K562 (cell line): ENCODE data around the gene MTMR12. TPM values are rescaled to one million over a fixed set of nuclear protein-coding genes. Genes with fewer than 3 reads are reported as not detected.

Source experiments
- ARNT ChIP-seq, 2 experiments: fragments of 450-650 bp; IDR thresholded peaks; 2 replicates each; pipeline ENCODE4 v1.6.1; 2016; ENCODE audit warnings: mild to moderate bottlenecking in 1 of 2
- CHCHD3 ChIP-seq: fragments of 250-450 bp; sonication (Bioruptor Pico); IDR thresholded peaks from 2 replicates; pipeline ENCODE4 v2.1.2; 2022; ENCODE audit warnings: mild to moderate bottlenecking
- CREBBP ChIP-seq: IDR thresholded peaks from one replicate; pipeline ENCODE4 v1.6.1; 2012; ENCODE audit warnings: low read depth, mild to moderate bottlenecking, control low read depth, inconsistent platforms, low read length
- DDX20 ChIP-seq: fragments of 450-650 bp; IDR thresholded peaks from 2 replicates; pipeline ENCODE4 v1.6.1; 2016; ENCODE audit warnings: missing genetic modification characterization, low read depth, mild to moderate bottlenecking, missing compliant biosample characterization, moderate library complexity
- DIDO1 ChIP-seq: fragments of 450-650 bp; IDR thresholded peaks from 2 replicates; pipeline ENCODE4 v1.6.1; 2016; ENCODE audit warnings: low read depth, missing biosample characterization, missing genetic modification characterization
- DNMT1 ChIP-seq: fragments of 450-650 bp; IDR thresholded peaks from 2 replicates; pipeline ENCODE4 v1.6.1; 2016; ENCODE audit warnings: antibody characterized with exemption, mild to moderate bottlenecking
- ESRRA ChIP-seq: fragments of 450-650 bp; IDR thresholded peaks from 2 replicates; pipeline ENCODE4 v1.6.1; 2014; ENCODE audit warnings: low read depth, mild to moderate bottlenecking, moderate library complexity, borderline replicate concordance
- HDAC2 ChIP-seq: fragments of 450-650 bp; IDR thresholded peaks from 2 replicates; pipeline ENCODE4 v1.6.1; 2016; ENCODE audit warnings: mild to moderate bottlenecking
- MED1 ChIP-seq: sonication (generic); formaldehyde crosslinking; IDR thresholded peaks from 2 replicates; pipeline ENCODE4 v1.8.1; 2023; ENCODE audit warnings: missing genetic modification reagents, borderline replicate concordance
- MIER1 ChIP-seq: fragments of 450-650 bp; IDR thresholded peaks from 2 replicates; pipeline ENCODE4 v1.6.1; 2016; ENCODE audit warnings: antibody characterized with exemption, mild to moderate bottlenecking, low read depth
- NR1H2 ChIP-seq: sonication (generic); formaldehyde crosslinking; IDR thresholded peaks from 2 replicates; pipeline ENCODE4 v1.4.0; 2020; ENCODE audit warnings: mild to moderate bottlenecking, missing genetic modification reagents
- POLR2H ChIP-seq: IDR thresholded peaks from 2 replicates; pipeline ENCODE4 v1.6.1; 2016; ENCODE audit warnings: missing genetic modification characterization, low read depth, mild to moderate bottlenecking, control low read depth, missing compliant biosample characterization, moderate library complexity
- PURB ChIP-seq: sonication (generic); formaldehyde crosslinking; IDR thresholded peaks from 2 replicates; pipeline ENCODE4 v1.9.0; 2021; ENCODE audit warnings: low read depth, mild to moderate bottlenecking, missing genetic modification reagents
- SAFB2 ChIP-seq: fragments of 200-400 bp; formaldehyde crosslinking; IDR thresholded peaks from 2 replicates; pipeline ENCODE4 v1.6.1; 2018; ENCODE audit warnings: borderline replicate concordance, low read length, low read depth, moderate library complexity; ENCODE audit not compliant: severe bottlenecking
- SMARCC2 ChIP-seq: fragments of 450-650 bp; IDR thresholded peaks from 2 replicates; pipeline ENCODE4 v1.6.1; 2017; ENCODE audit warnings: antibody characterized with exemption, moderate library complexity, mild to moderate bottlenecking, low read depth
- SMC3 ChIP-seq: conservative IDR thresholded peaks from 2 replicates; pipeline ENCODE4 v1.6.1; 2011; ENCODE audit warnings: low read depth, low read length, improper control_type of control experiment; ENCODE audit not compliant: insufficient read depth
- TBP ChIP-seq: optimal IDR thresholded peaks from 2 replicates; pipeline ENCODE3; 2011; ENCODE audit warnings: low read depth, low read length, improper control_type of control experiment
- ZBTB7A ChIP-seq: IDR thresholded peaks from 2 replicates; pipeline ENCODE4 v1.6.1; 2011; ENCODE audit warnings: low read depth, mild to moderate bottlenecking, low read length, moderate library complexity, borderline replicate concordance; ENCODE audit not compliant: control insufficient read depth
- ZFP1 ChIP-seq: fragments of 450-650 bp; formaldehyde crosslinking; IDR thresholded peaks from 2 replicates; pipeline ENCODE4 v1.4.0; 2020; ENCODE audit warnings: mild to moderate bottlenecking, mixed read lengths
- ZNF146 ChIP-seq: IDR thresholded peaks from one replicate; pipeline ENCODE4 v1.6.1; 2018; ENCODE audit warnings: missing compliant biosample characterization; ENCODE audit not compliant: unreplicated experiment
- polyA plus RNA-seq, 8 experiments: library from polyadenylated mRNA; depleted of rRNA in 4 of 8; stranded (reverse) in 5 of 8; unstranded in 3 of 8; fragments of >200 nt; fragmentation: Nextera tagmentation in 2 of 8; fragmentation: Illumina TruSeq in 1 of 8; extraction: Ambion mirVana in 2 of 8; extraction: Trizol in 1 of 8; gene quantifications; 2 replicates each; pipeline versions ENCODE4 v1.2.1 to v1.2.3, GENCODE V29; 2011 to 2014; ENCODE audit warnings: inconsistent platforms in 1 of 8, missing spikeins in 1 of 8
- total RNA-seq, 7 experiments: library from RNA; depleted of rRNA in 6 of 7; stranded (reverse); fragments of >200 nt in 6 of 7; fragmentation: Illumina TruSeq in 2 of 7; extraction: Trizol in 2 of 7; gene quantifications; 2 replicates each; pipeline versions ENCODE4 v1.2.1 to v1.2.3, GENCODE V29; 2011 to 2021; ENCODE audit warnings: low replicate concordance in 1 of 7
- TF ChIP-seq, protein P1 (sequence below): fragments of 150-350 bp; conservative IDR thresholded peaks from 2 replicates; pipeline ENCODE4 v1.6.1; 2014; ENCODE audit warnings: low read length
- TF ChIP-seq, protein P2 (sequence below): fragments of 250-450 bp; sonication (Bioruptor Pico); IDR thresholded peaks from 2 replicates; pipeline ENCODE4 v1.4.0; 2020

MTMR12 gene
- total and polyA plus RNA-seq, 9 of the 15 experiments (the other 6 are each of a cell fraction or from before 2014, with no cell fraction given), result 4.0 to 28.7 (median 17.1) TPM

DNA sequence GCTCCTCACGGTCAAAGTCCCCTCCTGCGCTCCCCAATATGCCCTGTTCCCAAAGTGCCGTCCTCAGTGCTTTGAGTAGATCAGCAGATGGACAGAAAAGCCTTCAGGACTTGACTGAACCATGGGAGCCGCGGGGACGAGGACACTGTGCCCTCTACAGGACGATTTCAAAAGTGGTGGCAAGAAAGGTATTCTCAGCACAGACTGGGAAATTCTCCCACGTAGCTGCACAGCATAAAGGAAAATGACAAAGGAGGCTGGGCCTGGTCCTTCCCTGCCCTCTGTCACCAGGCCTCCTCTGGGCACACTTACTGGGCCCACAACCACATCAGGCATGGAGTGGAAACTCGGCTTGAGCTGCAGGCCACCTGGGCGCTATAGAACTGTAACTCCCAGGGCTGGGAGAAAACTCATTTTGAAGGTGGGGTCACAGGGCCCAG lies 16.7 kb upstream of the MTMR12 start (continued):
- TF ChIP-seq SMARCC2 (no peak), ZFP1 (no peak), SMC3 (peak; percentile 91), ZBTB7A (no peak), TBP (no peak), ARNT (IDR thresholded peaks at IDR 0.05) (no peak), ZNF146 (no peak), DDX20 (tag) (no peak), DNMT1 (no peak), POLR2H (tag) (no peak), CREBBP (no peak), CHCHD3 (CRISPR knock-in tag) (no peak), MED1 (CRISPR knock-in tag) (no peak), HDAC2 (no peak), PURB (no peak), MIER1 (no peak), DIDO1 (tag) (no peak), ESRRA (0 out of 2 replicates have a peak, but pooled peaks have one; percentile 28), NR1H2 (CRISPR knock-in tag) (no peak), SAFB2 (no peak)
- TF ChIP-seq, protein P1, sequence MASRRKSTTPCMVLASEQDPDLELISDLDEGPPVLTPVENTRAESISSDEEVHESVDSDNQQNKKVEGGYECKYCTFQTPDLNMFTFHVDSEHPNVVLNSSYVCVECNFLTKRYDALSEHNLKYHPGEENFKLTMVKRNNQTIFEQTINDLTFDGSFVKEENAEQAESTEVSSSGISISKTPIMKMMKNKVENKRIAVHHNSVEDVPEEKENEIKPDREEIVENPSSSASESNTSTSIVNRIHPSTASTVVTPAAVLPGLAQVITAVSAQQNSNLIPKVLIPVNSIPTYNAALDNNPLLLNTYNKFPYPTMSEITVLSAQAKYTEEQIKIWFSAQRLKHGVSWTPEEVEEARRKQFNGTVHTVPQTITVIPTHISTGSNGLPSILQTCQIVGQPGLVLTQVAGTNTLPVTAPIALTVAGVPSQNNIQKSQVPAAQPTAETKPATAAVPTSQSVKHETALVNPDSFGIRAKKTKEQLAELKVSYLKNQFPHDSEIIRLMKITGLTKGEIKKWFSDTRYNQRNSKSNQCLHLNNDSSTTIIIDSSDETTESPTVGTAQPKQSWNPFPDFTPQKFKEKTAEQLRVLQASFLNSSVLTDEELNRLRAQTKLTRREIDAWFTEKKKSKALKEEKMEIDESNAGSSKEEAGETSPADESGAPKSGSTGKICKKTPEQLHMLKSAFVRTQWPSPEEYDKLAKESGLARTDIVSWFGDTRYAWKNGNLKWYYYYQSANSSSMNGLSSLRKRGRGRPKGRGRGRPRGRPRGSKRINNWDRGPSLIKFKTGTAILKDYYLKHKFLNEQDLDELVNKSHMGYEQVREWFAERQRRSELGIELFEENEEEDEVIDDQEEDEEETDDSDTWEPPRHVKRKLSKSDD, result no peak
- TF ChIP-seq, protein P2, sequence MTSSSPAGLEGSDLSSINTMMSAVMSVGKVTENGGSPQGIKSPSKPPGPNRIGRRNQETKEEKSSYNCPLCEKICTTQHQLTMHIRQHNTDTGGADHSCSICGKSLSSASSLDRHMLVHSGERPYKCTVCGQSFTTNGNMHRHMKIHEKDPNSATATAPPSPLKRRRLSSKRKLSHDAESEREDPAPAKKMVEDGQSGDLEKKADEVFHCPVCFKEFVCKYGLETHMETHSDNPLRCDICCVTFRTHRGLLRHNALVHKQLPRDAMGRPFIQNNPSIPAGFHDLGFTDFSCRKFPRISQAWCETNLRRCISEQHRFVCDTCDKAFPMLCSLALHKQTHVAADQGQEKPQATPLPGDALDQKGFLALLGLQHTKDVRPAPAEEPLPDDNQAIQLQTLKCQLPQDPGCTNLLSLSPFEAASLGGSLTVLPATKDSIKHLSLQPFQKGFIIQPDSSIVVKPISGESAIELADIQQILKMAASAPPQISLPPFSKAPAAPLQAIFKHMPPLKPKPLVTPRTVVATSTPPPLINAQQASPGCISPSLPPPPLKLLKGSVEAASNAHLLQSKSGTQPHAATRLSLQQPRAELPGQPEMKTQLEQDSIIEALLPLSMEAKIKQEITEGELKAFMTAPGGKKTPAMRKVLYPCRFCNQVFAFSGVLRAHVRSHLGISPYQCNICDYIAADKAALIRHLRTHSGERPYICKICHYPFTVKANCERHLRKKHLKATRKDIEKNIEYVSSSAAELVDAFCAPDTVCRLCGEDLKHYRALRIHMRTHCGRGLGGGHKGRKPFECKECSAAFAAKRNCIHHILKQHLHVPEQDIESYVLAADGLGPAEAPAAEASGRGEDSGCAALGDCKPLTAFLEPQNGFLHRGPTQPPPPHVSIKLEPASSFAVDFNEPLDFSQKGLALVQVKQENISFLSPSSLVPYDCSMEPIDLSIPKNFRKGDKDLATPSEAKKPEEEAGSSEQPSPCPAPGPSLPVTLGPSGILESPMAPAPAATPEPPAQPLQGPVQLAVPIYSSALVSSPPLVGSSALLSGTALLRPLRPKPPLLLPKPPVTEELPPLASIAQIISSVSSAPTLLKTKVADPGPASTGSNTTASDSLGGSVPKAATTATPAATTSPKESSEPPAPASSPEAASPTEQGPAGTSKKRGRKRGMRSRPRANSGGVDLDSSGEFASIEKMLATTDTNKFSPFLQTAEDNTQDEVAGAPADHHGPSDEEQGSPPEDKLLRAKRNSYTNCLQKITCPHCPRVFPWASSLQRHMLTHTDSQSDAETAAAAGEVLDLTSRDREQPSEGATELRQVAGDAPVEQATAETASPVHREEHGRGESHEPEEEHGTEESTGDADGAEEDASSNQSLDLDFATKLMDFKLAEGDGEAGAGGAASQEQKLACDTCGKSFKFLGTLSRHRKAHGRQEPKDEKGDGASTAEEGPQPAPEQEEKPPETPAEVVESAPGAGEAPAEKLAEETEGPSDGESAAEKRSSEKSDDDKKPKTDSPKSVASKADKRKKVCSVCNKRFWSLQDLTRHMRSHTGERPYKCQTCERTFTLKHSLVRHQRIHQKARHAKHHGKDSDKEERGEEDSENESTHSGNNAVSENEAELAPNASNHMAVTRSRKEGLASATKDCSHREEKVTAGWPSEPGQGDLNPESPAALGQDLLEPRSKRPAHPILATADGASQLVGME (CRISPR knock-in tag), result no peak
